Activated CD4-positive, CD25-positive, alpha-beta regulatory T cell treated with anti-CD3 and anti-CD28 coated beads, Interleukin-2, amount 50 U/mL, for 16 hours (primary cell): ENCODE measurements around the gene ADIG.
"Not testable (repeated sequence)": the region's sequence is repeated elsewhere in the genome, so short reads cannot be mapped to it uniquely, and the experiment has no call there.

ENCODE experiments used
- DNase-seq: peaks from one replicate; pipeline ENCODE4 v3.0.0-alpha.2; 2020; ENCODE audit warnings: low read depth, low spot score

Gene ADIG

DNA sequence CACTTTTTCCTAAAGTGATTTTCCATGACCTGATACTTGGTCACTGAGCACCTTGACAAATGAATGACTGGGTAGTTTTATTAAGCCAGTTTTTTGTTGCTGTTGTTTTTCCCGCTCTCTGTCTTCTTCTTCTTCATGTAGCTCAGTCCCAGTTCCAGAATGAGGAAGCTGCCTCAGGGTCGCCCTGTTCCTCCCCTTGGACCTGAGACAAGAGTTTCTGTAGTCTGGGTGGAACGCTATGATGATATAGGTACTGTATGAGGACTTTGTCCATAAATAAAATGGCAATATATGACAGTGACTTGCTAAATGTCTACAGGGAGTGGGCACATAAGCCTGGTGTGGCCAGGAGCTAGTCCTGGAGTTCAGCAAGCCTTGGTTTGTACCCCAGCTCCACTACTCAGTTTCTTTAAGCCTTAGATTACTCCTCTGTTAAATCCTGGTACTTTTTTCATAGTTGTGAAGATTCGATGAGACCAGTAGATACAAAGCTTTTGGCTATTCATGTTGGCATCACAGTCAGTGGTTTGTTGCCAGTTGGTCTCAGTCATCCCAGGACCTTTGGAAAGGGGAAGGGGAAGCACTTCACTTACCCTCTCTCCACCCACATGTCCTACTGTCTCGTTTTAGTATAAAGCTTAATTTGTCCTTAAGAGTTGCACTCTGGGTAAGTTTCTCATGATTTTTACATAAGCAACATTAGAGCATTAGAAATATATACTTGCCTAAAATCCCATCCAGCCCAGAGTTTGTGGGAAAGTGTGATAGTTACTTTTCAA, 11.1 kb upstream of the ADIG start:
- no peak for DNase-seq

DNA sequence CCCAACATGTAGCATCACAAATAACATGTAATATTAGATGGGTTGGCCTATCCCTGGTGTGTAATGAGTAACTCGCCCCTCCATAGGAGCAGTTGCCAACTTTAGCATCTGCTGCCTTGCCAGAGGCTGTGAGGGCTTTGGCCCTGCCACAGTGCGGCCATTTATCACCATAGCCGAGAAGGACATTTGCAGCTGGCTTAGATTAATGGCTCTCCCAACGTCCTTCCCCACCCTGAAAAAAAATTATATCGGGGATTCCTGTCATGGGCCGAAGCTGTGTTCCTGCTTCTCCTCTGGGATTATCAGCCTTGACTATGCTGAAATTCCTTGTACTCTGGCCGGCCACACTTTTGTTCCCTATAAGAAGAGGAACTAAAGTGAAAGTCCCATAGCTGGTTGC, 7.6 kb upstream of the ADIG start:
- no peak for DNase-seq

GRCh38 chr20:38579219-38579910, 1.6 kb upstream of the ADIG start:
- DNase-seq = no peak

DNA sequence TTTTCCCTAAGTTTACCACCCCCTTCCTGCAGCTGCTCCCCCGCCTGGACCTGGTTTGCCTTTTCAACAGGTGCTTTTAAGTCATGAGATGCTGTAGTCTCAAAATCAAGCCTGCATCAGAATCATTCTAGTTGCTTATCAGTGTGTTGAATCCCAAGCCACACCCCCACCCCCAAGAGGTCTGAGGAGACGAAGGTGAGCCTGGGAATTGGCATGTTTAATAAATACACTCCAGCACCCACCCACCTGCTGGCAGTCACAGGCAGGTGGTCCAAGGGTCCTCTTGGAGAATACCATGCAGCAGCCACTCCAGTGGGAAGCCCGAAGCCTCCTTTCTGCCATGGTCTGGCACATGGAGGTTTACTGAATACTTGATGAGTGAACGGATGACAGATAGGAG, 1.1 kb upstream of the ADIG start:
- no peak for DNase-seq

- DNase-seq = no peak
Measured at GRCh38 chr20:38581830-38582358, 897 bp downstream of the ADIG start.

- DNase-seq = no peak
Measured at GRCh38 chr20:38583306-38583705, 2.3 kb downstream of the ADIG start.

- DNase-seq = no peak
Measured at GRCh38 chr20:38584099-38584763, 3.2 kb downstream of the ADIG start.

- DNase-seq = no peak
Measured at GRCh38 chr20:38585404-38586180, 4.6 kb downstream of the ADIG start.

DNA sequence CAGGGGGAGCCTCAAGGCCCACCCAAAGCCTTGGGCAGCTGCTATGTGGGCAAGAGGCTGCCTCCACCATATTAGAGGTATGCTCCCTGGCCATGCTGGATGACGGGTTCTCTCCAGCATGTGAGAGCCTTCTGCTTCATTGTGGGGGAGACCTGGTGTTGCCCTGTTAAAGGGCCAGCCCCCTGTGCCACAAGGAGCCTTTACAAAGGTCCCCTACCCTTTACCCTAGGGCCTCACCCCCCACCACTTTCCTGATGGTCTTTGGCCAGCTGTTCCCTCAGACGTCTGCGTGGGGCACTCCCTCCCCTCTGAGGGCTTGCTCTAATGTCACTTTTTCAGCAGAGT, 5.2 kb downstream of the ADIG start:
- no peak for DNase-seq

DNA sequence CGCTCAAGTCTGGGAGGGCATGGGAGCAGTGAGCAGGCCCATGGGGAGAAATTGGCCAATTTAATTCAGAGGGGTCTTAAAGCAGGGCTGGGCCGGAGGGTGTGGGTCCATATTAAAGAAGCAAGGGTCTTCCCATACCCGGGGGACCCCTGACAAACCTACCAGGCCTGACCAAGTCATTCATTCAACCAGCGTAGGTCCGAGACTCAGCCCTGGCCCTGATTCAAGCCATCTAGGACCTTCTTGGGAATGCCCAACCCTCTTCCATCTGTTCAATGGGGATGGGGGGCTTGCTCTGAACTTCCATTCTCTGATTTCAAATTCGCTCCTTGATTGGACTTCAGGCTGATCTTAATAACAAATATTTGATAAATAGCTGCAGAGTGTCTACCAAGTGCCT, 7.3 kb downstream of the ADIG start:
- no peak for DNase-seq

DNA sequence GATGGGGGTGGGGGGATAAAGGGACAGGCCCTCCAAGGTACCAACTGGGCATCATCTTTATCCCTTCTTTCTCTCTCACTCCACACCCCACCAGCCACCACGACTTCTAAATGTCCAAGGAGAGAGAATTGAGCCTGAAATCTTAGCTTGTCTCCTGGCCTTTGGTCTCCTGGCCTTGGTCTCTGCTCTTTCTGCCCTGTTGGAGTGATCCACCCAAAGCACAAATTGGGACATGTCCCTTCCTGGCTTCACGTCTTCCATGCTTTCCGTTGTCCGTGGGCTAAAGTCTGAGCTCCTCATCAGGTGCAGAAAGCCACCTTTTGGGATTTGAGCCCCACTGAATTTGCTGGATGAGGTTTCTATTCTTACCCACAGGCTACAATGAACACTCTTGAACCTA, 8.4 kb downstream of the ADIG start:
- DNase-seq = no peak

- no peak for DNase-seq
Measured at GRCh38 chr20:38589967-38590675, 9.1 kb downstream of the ADIG start.

- no peak for DNase-seq
Measured at GRCh38 chr20:38590676-38591473, 9.9 kb downstream of the ADIG start.

DNA sequence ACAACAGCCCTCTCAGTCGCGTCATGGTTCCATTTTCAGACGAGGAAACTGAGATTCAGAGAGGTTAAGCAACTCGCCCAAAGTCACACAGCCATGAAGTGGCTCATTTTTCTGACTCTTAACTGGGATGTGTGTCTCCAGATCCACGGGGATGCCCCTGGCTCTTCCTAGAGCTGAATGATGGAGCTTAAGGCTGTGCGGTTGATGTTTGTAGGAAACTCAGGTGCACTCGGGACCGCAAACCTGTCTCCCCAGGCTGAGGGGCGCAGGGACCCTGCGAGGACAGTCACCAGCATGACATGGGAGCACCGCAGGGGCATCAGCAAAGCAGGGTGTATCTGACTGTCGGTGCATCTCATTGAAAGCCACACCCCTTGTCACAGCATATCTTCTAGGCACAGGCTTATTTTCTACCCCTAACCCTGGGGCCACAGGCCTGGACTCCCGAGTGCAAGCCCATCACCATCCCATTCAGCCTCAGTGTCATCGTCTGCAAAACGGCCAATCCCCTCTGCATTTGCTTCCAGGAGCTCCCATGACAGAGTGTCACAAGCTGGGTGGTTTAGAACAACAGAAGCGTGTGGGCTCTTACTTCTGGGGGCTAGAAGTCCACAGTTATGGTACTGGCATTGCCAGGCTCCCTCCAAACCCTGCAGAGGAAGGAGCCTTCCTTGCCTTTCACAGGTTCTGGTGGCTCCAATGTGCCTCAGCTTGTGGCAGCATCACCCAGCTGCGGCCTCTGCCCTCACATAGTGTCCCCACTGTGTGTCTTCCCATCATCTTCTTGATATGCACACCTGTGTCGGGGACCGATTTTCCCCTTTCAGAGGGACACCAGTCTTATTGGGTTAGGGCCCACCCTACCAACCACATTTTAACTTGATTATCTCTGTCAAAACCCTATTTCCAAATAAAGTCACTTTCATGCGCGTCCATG, 10.7 kb downstream of the ADIG start:
- DNase-seq = no peak

DNA sequence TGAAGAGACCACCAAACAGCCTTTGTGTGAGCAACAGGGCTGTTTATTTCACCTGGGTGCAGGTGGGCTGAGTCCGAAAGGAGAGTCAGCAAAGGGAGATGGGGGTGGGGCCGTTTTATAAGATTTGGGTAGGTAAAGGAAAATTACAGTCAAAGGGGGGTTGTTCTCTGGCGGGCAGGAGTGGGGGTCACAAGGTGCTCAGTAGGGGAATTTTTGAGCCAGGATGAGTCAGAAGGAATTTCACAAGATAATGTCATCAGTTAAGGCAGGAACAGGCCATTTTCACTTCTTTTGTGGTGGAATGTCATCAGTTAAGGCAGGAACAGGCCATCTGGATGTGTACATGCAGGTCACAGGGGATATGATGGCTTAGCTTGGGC, 11.4 kb downstream of the ADIG start:
- not testable (repeated sequence) for DNase-seq

DNA sequence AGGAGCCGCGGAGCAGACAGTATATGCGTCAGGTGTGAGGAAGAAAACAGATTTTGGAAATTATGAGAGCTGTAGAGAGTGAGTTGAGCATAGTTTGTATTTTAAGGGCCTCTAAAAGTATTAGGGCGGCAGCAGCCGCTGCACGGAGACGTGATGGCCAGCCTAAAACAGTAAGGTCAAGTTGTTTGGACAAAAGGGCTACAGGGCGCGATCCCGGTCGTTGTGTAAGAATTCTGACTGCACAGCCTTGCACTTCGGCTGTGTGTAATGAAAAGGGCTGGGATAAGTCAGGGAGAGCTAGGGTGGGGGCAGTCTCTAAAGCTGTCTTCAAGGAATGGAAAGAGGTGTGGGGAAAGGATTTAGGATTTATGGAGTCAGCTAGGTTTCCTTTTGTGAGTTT, 13.3 kb downstream of the ADIG start:
- DNase-seq = not testable (repeated sequence)

GRCh38 chr20:38595886-38596285, 14.9 kb downstream of the ADIG start:
- not testable (repeated sequence) for DNase-seq

DNA sequence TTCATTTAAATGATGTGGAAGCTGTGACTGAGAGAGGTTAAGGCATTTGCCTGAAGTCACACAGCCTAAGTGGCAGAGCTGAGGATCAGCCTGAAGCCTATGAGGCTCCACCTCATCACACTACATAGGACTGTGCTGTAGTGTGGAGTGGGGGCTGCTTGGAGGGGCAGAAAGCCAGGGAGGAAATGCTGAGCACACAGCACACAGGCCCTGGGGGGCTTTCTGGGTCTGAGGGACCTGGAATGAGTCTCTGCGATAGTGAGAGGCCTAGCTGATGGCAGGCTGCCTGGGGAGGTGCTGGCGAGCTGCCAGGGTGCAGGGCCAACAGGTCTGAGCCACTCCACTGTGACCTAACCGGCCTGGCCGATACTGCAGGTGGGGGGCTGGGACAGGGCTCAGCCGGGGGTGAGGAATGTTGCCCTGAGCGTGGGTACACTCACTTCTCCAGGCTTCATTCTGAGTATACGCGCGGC, 18.4 kb downstream of the ADIG start:
- no peak for DNase-seq

- DNase-seq = no peak
Measured at GRCh38 chr20:38600057-38600456, 19.1 kb downstream of the ADIG start.
